ENCODE data around the gene PRKD1. TPM values are rescaled to one million over a fixed set of nuclear protein-coding genes. Genes with fewer than 3 reads are reported as not detected.

PRKD1 gene
- total and polyA plus RNA-seq, 11 donors, result 0.99 to 8.8 (median 3.6) TPM

DNA sequence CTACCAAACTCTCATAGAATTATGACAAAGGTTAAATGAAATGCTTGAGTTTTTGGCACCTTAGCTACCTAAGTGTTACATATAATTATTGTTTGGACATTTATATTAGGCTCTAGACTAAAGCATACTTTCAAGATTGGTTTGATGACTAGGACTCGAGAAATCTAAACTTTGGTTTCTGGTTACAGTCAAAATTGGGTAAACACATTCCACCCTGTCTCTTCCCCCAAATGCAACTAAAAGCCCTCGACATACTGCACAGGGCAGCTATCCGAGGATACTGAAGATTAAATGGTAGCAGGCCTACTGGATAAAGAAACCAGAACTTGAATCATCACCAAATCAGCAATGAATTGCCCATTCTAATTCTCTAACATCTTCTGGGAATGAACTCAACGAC lies 369.1 kb downstream of the PRKD1 start:
- Histone ChIP-seq H3K4me1 (no peaks in the 10 kb centered on the region), H3K27me3 (no peaks in the 10 kb centered on the region), H3K4me3 (no peak overlapping the region), H3K36me3 (no peaks in the 10 kb centered on the region), H3K9me3 (peaks cover 0 to 5% (median 0%) of the 10 kb centered on the region in 12 donors), H3K27ac (no peak overlapping the region)
- intact Hi-C loops (cut with DNase I), result loop anchor here in 4 of 10 donors (10.0 kb wide), 3 partner anchors 246 to 376 kb away; partner anchors contain the start of gene PRKD1 (in 2 of the 4)
- 89 to 92% (median 91%) methylated on average over 4 of the region's 4 CpGs for WGBS, 4 donors
- ATAC-seq (no peak), DNase-seq (no peak)
- TF ChIP-seq, protein P1, sequence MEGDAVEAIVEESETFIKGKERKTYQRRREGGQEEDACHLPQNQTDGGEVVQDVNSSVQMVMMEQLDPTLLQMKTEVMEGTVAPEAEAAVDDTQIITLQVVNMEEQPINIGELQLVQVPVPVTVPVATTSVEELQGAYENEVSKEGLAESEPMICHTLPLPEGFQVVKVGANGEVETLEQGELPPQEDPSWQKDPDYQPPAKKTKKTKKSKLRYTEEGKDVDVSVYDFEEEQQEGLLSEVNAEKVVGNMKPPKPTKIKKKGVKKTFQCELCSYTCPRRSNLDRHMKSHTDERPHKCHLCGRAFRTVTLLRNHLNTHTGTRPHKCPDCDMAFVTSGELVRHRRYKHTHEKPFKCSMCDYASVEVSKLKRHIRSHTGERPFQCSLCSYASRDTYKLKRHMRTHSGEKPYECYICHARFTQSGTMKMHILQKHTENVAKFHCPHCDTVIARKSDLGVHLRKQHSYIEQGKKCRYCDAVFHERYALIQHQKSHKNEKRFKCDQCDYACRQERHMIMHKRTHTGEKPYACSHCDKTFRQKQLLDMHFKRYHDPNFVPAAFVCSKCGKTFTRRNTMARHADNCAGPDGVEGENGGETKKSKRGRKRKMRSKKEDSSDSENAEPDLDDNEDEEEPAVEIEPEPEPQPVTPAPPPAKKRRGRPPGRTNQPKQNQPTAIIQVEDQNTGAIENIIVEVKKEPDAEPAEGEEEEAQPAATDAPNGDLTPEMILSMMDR (IDR thresholded peaks at IDR 0.05), result no peak
- TF ChIP-seq POLR2A (IDR thresholded peaks at IDR 0.05), result no peak

DNA sequence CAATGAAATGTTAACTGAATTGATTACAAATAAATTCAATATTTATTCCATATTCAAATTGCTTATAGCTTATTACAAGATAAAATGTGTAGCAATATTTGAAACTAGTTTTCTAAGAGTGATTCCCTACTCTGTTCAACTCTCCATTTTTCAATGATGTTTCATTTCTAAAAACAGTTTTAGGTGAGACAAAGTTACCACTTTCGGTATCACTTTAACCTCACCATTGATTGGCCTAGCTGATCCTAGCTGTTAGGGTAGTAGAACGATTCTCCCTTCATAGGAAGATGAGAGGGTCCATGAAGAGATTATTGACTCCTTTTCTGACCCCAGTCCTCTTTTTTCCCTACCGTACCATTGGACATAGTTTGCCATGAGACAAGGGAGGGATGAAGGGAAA lies 373.3 kb downstream of the PRKD1 start:
- H3K27me3 ChIP-seq, result no peaks in the 10 kb centered on the region
- H3K4me3 ChIP-seq, result no peak overlapping the region
- intact Hi-C loops (cut with DNase I), result loop anchor here in 7 of 10 donors (5.0 to 10.0 kb wide), 6 partner anchors 250 to 663 kb away; partner anchors contain the start of gene PRKD1 (in 4 of the 7)
- 93 to 98% (median 94%) methylated on average over 3 of the region's 3 CpGs for WGBS, 4 donors
- DNase-seq (no peak), ATAC-seq (no peak)
- no peak for TF ChIP-seq POLR2A (IDR thresholded peaks at IDR 0.05)
- TF ChIP-seq, protein P1 (IDR thresholded peaks at IDR 0.05), result no peak
- H3K27ac ChIP-seq, result no peak overlapping the region
- H3K4me1 ChIP-seq, result no peaks in the 10 kb centered on the region
- no peaks in the 10 kb centered on the region for H3K36me3 ChIP-seq
- H3K9me3 ChIP-seq, result no peaks in the 10 kb centered on the region

DNA sequence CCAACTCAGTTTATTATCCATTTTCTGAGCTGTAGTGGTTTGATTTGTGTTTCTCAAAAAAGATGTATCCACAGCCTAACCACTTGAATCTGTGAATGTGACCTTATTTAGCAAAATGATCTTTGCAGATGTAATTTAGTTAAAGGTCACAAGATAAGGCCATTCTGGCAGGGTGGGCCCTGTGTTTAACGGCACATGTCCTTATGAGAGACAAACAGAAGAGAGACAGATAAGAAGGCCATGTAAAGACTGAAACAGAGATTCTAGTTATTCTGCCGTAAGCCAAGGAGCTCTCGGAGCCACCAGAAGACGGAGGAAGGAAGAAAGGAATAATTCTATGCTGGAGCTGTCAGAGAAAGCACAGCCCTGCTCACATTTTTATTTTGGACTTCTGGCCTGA lies 374.2 kb downstream of the PRKD1 start:
- TF ChIP-seq, protein P1 (IDR thresholded peaks at IDR 0.05), result no peak
- no peak for TF ChIP-seq POLR2A (IDR thresholded peaks at IDR 0.05)
- no peak for ATAC-seq
- peak in 1 of 5 donors; percentile 26 for DNase-seq
- no peaks in the 10 kb centered on the region for H3K4me1 ChIP-seq
- 53 to 61% (median 58%) methylated on average over 4 of the region's 4 CpGs for WGBS, 4 donors
- no peaks in the 10 kb centered on the region for H3K27me3 ChIP-seq
- no peak overlapping the region for H3K4me3 ChIP-seq
- intact Hi-C loops (cut with DNase I), result loop anchor here in 7 of 10 donors (5.0 to 10.0 kb wide), 6 partner anchors 251 to 664 kb away; partner anchors contain the start of gene PRKD1 (in 4 of the 7)
- no peaks in the 10 kb centered on the region for H3K36me3 ChIP-seq
- H3K9me3 ChIP-seq, result no peaks in the 10 kb centered on the region
- H3K27ac ChIP-seq, result no peak overlapping the region

DNA sequence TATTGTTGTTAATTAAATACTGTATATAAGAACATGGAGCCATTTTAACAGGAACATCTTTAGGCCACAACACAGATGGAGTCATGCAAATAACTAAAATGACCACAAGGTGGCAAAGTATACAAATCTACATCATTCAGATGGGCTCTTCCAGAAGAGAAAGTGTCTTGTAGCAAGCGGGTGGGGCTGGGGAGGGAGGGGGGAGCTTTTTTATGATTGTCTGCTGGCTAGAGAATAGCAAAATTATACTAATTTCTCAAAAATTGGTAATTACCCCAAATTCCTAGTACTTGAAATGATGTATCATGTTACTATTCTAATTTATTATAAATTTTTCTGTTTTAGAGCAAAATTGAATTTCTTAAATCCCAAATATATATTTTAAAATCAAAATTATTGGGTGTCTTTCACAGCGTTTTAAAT lies 378.7 kb downstream of the PRKD1 start:
- intact Hi-C loops (cut with DNase I), result loop anchor here (1.0 to 10.0 kb wide), 8 partner anchors 456 to 896 kb away; no protein-coding TSS in a partner anchor
- peak in 3 of 4 donors; percentile 49 to 76 (median 74) for ATAC-seq
- no peak overlapping the region for H3K27ac ChIP-seq
- H3K4me3 ChIP-seq, result no peak overlapping the region
- no peaks in the 10 kb centered on the region for H3K36me3 ChIP-seq
- WGBS, 4 donors, result 19 to 35% (median 28%) methylated on average over 2 of the region's 2 CpGs
- H3K27me3 ChIP-seq, result peaks cover 0 to 8% (median 0%) of the 10 kb centered on the region in 9 donors
- no peaks in the 10 kb centered on the region for H3K9me3 ChIP-seq
- no peak for DNase-seq
- H3K4me1 ChIP-seq, result no peaks in the 10 kb centered on the region
- TF ChIP-seq, protein P1 (IDR thresholded peaks at IDR 0.05), result peak; percentile 49 to 73 (median 64)
- no peak for TF ChIP-seq POLR2A (IDR thresholded peaks at IDR 0.05)
